NT2/D1 (cell line): Measurements from ENCODE around the gene ZNF773.
"Not testable (repeated sequence)": the region's sequence is repeated elsewhere in the genome, so short reads cannot be mapped to it uniquely, and the experiment has no call there.

Source experiments
- SUZ12 ChIP-seq: IDR thresholded peaks from 2 replicates; pipeline ENCODE4 v1.6.1; 2011; ENCODE audit not compliant: insufficient read length, insufficient read depth; ENCODE audit errors: extremely low read depth
- YY1 ChIP-seq: IDR thresholded peaks from 2 replicates; pipeline ENCODE4 v1.6.1; 2011; ENCODE audit not compliant: insufficient read length, insufficient read depth
- ZNF274 ChIP-seq: IDR thresholded peaks from 2 replicates; pipeline ENCODE4 v1.6.1; 2011; ENCODE audit warnings: mild to moderate bottlenecking, low read depth, low read length

DNA sequence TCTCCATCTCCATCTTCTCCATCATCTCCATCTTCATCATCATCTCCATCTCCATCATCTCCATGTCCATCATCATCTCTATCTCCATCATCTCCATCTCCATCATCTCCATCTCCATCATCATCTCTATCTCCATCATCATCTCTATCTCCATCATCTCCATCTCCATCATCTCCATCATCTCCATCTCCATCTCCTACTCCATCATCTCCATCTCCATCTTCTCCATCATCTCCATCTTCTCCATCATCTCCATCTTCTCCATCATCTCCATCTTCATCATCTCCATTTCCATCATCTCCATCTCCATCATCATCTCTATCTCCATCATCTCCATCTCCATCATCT lies 432 bp upstream of the ZNF773 start:
- TF ChIP-seq ZNF274, SUZ12, YY1: not testable (repeated sequence)
